ENCODE measurements around the gene COX15. TPM values are rescaled to one million over a fixed set of nuclear protein-coding genes. Genes with fewer than 3 reads are reported as not detected.
A peak's percentile ranks its signal among the peaks of the same experiment; 100 is the strongest.

COX15 gene
- polyA plus RNA-seq, 2 of the 4 experiments (the other 2 are of a cell fraction) = 45.8 to 54.7 TPM

- DNase-seq (ENCODE audit: low read depth in 1 of 2, low spot score in 1 of 2) (no peak), FAIRE-seq (no peak), ATAC-seq (peak; percentile 30 to 37; a peak in 3 of 6 replicates)
- CTCF ChIA-PET = interaction anchor here (1.5 kb wide), 1 partner anchor 28 kb away, joined by 5 read pairs; the partner anchor contains the start of genes COX15 and CUTC
- POLR2A ChIA-PET = no interaction called here
- peak overlapping the region in 1 of 2 experiments; percentile 57; a peak in 4 of 6 replicates for H3K27ac ChIP-seq
- H3K4me3 ChIP-seq = no peak overlapping the region
- H3K4me2 ChIP-seq = no peak overlapping the region
- 0 out of 3 replicates have a peak, but pooled peaks cover 3% of the 10 kb centered on the region for H3K9me3 ChIP-seq
- TF ChIP-seq NFE2L2 (conservative IDR thresholded peaks at IDR 0.05; ENCODE audit: low read length) (peak; percentile 56), MAZ (IDR thresholded peaks at IDR 0.05; ENCODE audit: borderline replicate concordance, low read depth, low read length) (no peak), POLR2A (IDR thresholded peaks at IDR 0.05; ENCODE audit: low read length) (no peak), SMC3 (IDR thresholded peaks at IDR 0.05) (no peak), PHF8 (IDR thresholded peaks at IDR 0.05; ENCODE audit: borderline replicate concordance, low read depth) (no peak)
- peaks cover 16% of the 10 kb centered on the region for H3K4me1 ChIP-seq
- WGBS (ENCODE audit: missing lambda C conversion rate) = 100% methylated on average over 1 of the region's 1 CpG
Observed at GRCh38 chr10:99760321-99760720, 28.4 kb upstream of the COX15 start.

- H3K4me2 ChIP-seq = no peak overlapping the region
- no peak for ATAC-seq
- TF ChIP-seq HOXB5 (CRISPR knock-in tag; IDR thresholded peaks at IDR 0.05) (no peak), E2F6 (IDR thresholded peaks at IDR 0.05; ENCODE audit: borderline replicate concordance, low read depth) (no peak)
- no peak overlapping the region for H3K4me3 ChIP-seq
- WGBS (ENCODE audit: missing lambda C conversion rate) = 92% methylated on average over 2 of the region's 2 CpGs
- H3K9me3 ChIP-seq = 0 out of 3 replicates have a peak, but pooled peaks cover 2% of the 10 kb centered on the region
- FAIRE-seq = no peak
- CTCF ChIA-PET = interaction anchor here (0.9 to 1.1 kb wide), 2 partner anchors 26 to 36 kb away, joined by 3 read pairs; partner anchors contain the start of genes COX15 and CUTC
- no peak for DNase-seq (ENCODE audit: low read depth in 1 of 2, low spot score in 1 of 2)
- no peak overlapping the region for H3K27ac ChIP-seq
- H3K4me1 ChIP-seq = peaks cover 27% of the 10 kb centered on the region
- POLR2A ChIA-PET = no interaction called here
Observed at GRCh38 chr10:99758211-99758891, 26.4 kb upstream of the COX15 start.

- no peak overlapping the region for H3K4me3 ChIP-seq
- peak; percentile 39 for FAIRE-seq
- H3K4me1 ChIP-seq = peaks cover 24% of the 10 kb centered on the region
- 95% methylated on average over 1 of the region's 1 CpG for WGBS (ENCODE audit: missing lambda C conversion rate)
- ChIA-PET CTCF (no interaction called here), POLR2A (no interaction called here)
- ATAC-seq = no peak
- H3K27ac ChIP-seq = no peak overlapping the region
- DNase-seq (ENCODE audit: low read depth in 1 of 2, low spot score in 1 of 2) = no peak
- H3K9me3 ChIP-seq = no peaks in the 10 kb centered on the region
- TF ChIP-seq NPAS2 (CRISPR knock-in tag; IDR thresholded peaks at IDR 0.05; ENCODE audit: borderline replicate concordance) = no peak
- TF ChIP-seq JUNB (IDR thresholded peaks at IDR 0.05) = no peak
- no peak for TF ChIP-seq E2F6 (IDR thresholded peaks at IDR 0.05; ENCODE audit: borderline replicate concordance, low read depth)
- no peak for TF ChIP-seq PHF8 (IDR thresholded peaks at IDR 0.05; ENCODE audit: borderline replicate concordance, low read depth)
- TF ChIP-seq ZC3H11A (IDR thresholded peaks at IDR 0.05) = no peak
- no peak for TF ChIP-seq CBX8 (IDR thresholded peaks at IDR 0.05)
- no peak for TF ChIP-seq EHF (CRISPR knock-in tag; IDR thresholded peaks at IDR 0.05)
- no peak overlapping the region for H3K4me2 ChIP-seq
Observed at GRCh38 chr10:99756159-99756558, 24.2 kb upstream of the COX15 start.

GRCh38 chr10:99754670-99755069 is 22.7 kb upstream of the COX15 start:
- no peak for FAIRE-seq
- H3K27ac ChIP-seq = no peak overlapping the region
- POLR2A ChIA-PET = interaction anchor here (0.7 kb wide), 1 partner anchor 100 kb away, joined by 3 read pairs; no protein-coding TSS in a partner anchor

More at GRCh38 chr10:99754670-99755069, 22.7 kb upstream of the COX15 start:
- DNase-seq (ENCODE audit: low read depth in 1 of 2, low spot score in 1 of 2) (no peak), ATAC-seq (no peak; a peak in 1 of 6 replicates)
- H3K4me1 ChIP-seq = peaks cover 15% of the 10 kb centered on the region
- no peak overlapping the region for H3K4me3 ChIP-seq
- 35% methylated on average over 1 of the region's 1 CpG for WGBS (ENCODE audit: missing lambda C conversion rate)
- CTCF ChIA-PET = no interaction called here
- no peaks in the 10 kb centered on the region for H3K9me3 ChIP-seq
- no peak for TF ChIP-seq HDAC2 (IDR thresholded peaks at IDR 0.05)
- no peak for TF ChIP-seq RAD21 (conservative IDR thresholded peaks at IDR 0.05 in 1 of 2, IDR thresholded peaks at IDR 0.05 in 1 of 2)
- no peak for TF ChIP-seq HOXB5 (CRISPR knock-in tag; IDR thresholded peaks at IDR 0.05)
- TF ChIP-seq NR3C1 (IDR thresholded peaks at IDR 0.05) = no peak
- TF ChIP-seq POLR2AphosphoS2 (conservative IDR thresholded peaks at IDR 0.05; ENCODE audit: low read length) = no peak
- TF ChIP-seq NFE2L2 (conservative IDR thresholded peaks at IDR 0.05; ENCODE audit: low read length) = no peak
- TF ChIP-seq HMGXB4 (CRISPR knock-in tag; IDR thresholded peaks at IDR 0.05; ENCODE audit: borderline replicate concordance) = no peak
- no peak for TF ChIP-seq RNF2 (IDR thresholded peaks at IDR 0.05; ENCODE audit: borderline replicate concordance, low read depth)
- no peak overlapping the region for H3K4me2 ChIP-seq

Measured in A549 (cell line).